Thyroid gland (tissue), 4 donors: ENCODE results near the gene PLSCR4.

Experiments used
- POLR2A ChIP-seq, 2 donors: fragments of 450-650 bp; IDR thresholded peaks; one replicate each; pipeline ENCODE4 v1.6.1; 2017; ENCODE audit warnings: antibody characterized with exemption in 2 of 2, mild to moderate bottlenecking in 2 of 2, moderate library complexity in 1 of 2
- TF ChIP-seq, protein P1 (sequence below), 6 experiments: fragments of 200-600 bp in 3 of 6; fragments of 450-650 bp in 3 of 6; sonication (generic) in 3 of 6; IDR thresholded peaks; one replicate each; pipeline ENCODE4 v1.5.1; 2016 to 2019; ENCODE audit warnings: antibody characterized with exemption in 6 of 6, mild to moderate bottlenecking in 2 of 6, inconsistent platforms in 1 of 6, moderate library complexity in 1 of 6

DNA sequence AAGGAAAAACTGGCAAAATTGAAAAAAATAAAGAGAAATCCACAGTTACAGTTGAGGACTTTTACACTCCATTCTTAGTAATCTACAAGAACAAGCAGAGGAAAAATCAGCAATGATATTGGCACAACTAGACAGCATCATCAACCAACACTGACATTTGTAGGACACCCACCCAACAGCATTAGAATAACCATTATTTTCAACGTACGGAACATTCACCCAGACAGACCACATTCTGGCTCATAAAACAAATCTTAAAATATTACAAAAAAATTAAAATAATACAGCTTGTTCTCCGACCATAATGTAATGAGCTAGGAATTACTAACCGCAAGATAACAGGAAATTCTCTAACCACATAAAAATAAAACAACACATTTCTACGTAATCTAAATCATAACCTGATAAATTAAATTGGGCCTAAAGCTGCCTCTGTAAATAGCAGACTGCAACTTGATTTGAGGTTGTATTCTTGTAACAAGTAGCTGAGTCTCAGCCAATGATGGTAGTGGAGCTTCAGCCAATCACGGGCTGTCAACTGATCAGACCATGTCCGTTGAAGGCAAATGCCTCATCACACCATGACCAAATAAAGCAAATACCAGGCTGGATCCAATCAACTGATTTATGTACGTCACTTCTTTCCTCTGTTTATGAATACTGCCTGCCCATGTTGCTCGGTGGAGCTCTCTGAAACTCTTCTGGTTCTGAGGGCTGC is 9.2 kb downstream of the PLSCR4 start:
- no peak for TF ChIP-seq POLR2A (IDR thresholded peaks at IDR 0.05)
- TF ChIP-seq, protein P1, sequence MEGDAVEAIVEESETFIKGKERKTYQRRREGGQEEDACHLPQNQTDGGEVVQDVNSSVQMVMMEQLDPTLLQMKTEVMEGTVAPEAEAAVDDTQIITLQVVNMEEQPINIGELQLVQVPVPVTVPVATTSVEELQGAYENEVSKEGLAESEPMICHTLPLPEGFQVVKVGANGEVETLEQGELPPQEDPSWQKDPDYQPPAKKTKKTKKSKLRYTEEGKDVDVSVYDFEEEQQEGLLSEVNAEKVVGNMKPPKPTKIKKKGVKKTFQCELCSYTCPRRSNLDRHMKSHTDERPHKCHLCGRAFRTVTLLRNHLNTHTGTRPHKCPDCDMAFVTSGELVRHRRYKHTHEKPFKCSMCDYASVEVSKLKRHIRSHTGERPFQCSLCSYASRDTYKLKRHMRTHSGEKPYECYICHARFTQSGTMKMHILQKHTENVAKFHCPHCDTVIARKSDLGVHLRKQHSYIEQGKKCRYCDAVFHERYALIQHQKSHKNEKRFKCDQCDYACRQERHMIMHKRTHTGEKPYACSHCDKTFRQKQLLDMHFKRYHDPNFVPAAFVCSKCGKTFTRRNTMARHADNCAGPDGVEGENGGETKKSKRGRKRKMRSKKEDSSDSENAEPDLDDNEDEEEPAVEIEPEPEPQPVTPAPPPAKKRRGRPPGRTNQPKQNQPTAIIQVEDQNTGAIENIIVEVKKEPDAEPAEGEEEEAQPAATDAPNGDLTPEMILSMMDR (IDR thresholded peaks at IDR 0.05) = no peak
